Activated CD4-positive, alpha-beta T cell treated with anti-CD3 and anti-CD28 coated beads, Interleukin-2, Interleukin-4, amounts not matched to agents 100 ng/mL and 50 ng/mL, durations not matched to agents 16 hours and 8 hours (primary cell): ENCODE results near the gene TPM2.

ENCODE experiments used
- DNase-seq: peaks from one replicate; pipeline ENCODE4 v3.0.0-alpha.2; 2020; ENCODE audit warnings: low spot score

The TPM2 gene

GRCh38 chr9:35696520-35697215 lies 6.9 kb upstream of the TPM2 start:
- DNase-seq, result peak; percentile 52

- no peak for DNase-seq
Measured at GRCh38 chr9:35695943-35696401, 6.2 kb upstream of the TPM2 start.

- no peak for DNase-seq
Measured at GRCh38 chr9:35691757-35692301, 2.1 kb upstream of the TPM2 start.

GRCh38 chr9:35691334-35691650 lies 1.6 kb upstream of the TPM2 start:
- no peak for DNase-seq

- DNase-seq, result peak; percentile 12
Measured at GRCh38 chr9:35690614-35691333, 1.0 kb upstream of the TPM2 start.

GRCh38 chr9:35690294-35690613 lies 529 bp upstream of the TPM2 start:
- no peak for DNase-seq

- peak; percentile 20 for DNase-seq
Measured at GRCh38 chr9:35688558-35689541, 875 bp downstream of the TPM2 start.

GRCh38 chr9:35687972-35688557 lies 1.7 kb downstream of the TPM2 start:
- no peak for DNase-seq

GRCh38 chr9:35687306-35687705 lies 2.4 kb downstream of the TPM2 start:
- no peak for DNase-seq

GRCh38 chr9:35686222-35687203 lies 3.2 kb downstream of the TPM2 start:
- no peak for DNase-seq

GRCh38 chr9:35685506-35685905 lies 4.2 kb downstream of the TPM2 start:
- DNase-seq, result no peak

- no peak for DNase-seq
Measured at GRCh38 chr9:35684921-35685320, 4.8 kb downstream of the TPM2 start.

- no peak for DNase-seq
Measured at GRCh38 chr9:35683323-35683722, 6.4 kb downstream of the TPM2 start.

GRCh38 chr9:35682520-35683315 lies 7.0 kb downstream of the TPM2 start:
- no peak for DNase-seq

GRCh38 chr9:35682051-35682450 lies 7.7 kb downstream of the TPM2 start:
- DNase-seq, result no peak

- DNase-seq, result no peak
Measured at GRCh38 chr9:35681341-35682002, 8.3 kb downstream of the TPM2 start.

- DNase-seq, result no peak
Measured at GRCh38 chr9:35680331-35681105, 9.2 kb downstream of the TPM2 start.

GRCh38 chr9:35679766-35680330 lies 9.9 kb downstream of the TPM2 start:
- DNase-seq, result no peak
